Type B pancreatic cell (in vitro differentiated cells): ENCODE results near the gene TRIM66. TPM values are rescaled to one million over a fixed set of nuclear protein-coding genes. Genes with fewer than 3 reads are reported as not detected.

Experiments used
- DNase-seq: peaks from one replicate; pipeline ENCODE4 v3.0.0; 2021; ENCODE audit warnings: mixed read lengths; ENCODE audit not compliant: unreplicated experiment; ENCODE audit errors: extremely low spot score
- H3K27ac Mint-ChIP-seq: 2 replicates; pipeline ENCODE4 v1.8.0; 2021; ENCODE audit warnings: mild to moderate bottlenecking, mixed read lengths
- H3K27me3 Mint-ChIP-seq: 2 replicates; pipeline ENCODE4 v1.8.0; 2021; ENCODE audit warnings: mixed read lengths
- H3K36me3 Mint-ChIP-seq: 2 replicates; pipeline ENCODE4 v1.8.0; 2021; ENCODE audit warnings: mixed read lengths
- H3K4me1 Mint-ChIP-seq: one replicate; pipeline ENCODE4 v1.8.0; 2021; ENCODE audit warnings: mixed read lengths; ENCODE audit not compliant: unreplicated experiment
- H3K4me3 Mint-ChIP-seq: 2 replicates; pipeline ENCODE4 v1.8.0; 2021; ENCODE audit warnings: mild to moderate bottlenecking, mixed read lengths
- H3K9me3 Mint-ChIP-seq: 2 replicates; pipeline ENCODE4 v1.8.0; 2021; ENCODE audit warnings: mixed read lengths
- CTCF ChIP-seq: fragments of 200-600 bp; sonication (generic); conservative IDR thresholded peaks from 2 replicates; pipeline ENCODE4 v1.5.0; 2021; ENCODE audit warnings: antibody characterized with exemption, mild to moderate bottlenecking
- total RNA-seq: library from RNA; stranded (reverse); gene quantifications from 2 replicates; pipeline ENCODE4 v1.2.1, GENCODE V29; 2021; ENCODE audit warnings: low replicate concordance

Gene TRIM66
- total RNA-seq, 1 donor from 2014 or later, result 5.9 TPM

GRCh38 chr11:8721609-8722500 lies 39.4 kb upstream of the TRIM66 start:
- peak overlapping the region; percentile 82 for H3K4me3 Mint-ChIP-seq
- H3K27ac Mint-ChIP-seq, result peak overlapping the region; percentile 99
- TF ChIP-seq CTCF, result no peak
- peaks cover 6% of the 10 kb centered on the region for H3K36me3 Mint-ChIP-seq
- no peaks in the 10 kb centered on the region for H3K27me3 Mint-ChIP-seq
- H3K4me1 Mint-ChIP-seq, result peaks cover 58% of the 10 kb centered on the region
- no peak for DNase-seq
- no peaks in the 10 kb centered on the region for H3K9me3 Mint-ChIP-seq

- Mint-ChIP-seq H3K4me1 (peaks cover 58% of the 10 kb centered on the region), H3K9me3 (no peaks in the 10 kb centered on the region), H3K4me3 (peak overlapping the region; percentile 82), H3K36me3 (peaks cover 6% of the 10 kb centered on the region), H3K27me3 (no peaks in the 10 kb centered on the region), H3K27ac (peak overlapping the region; percentile 99)
- no peak for DNase-seq
- TF ChIP-seq CTCF, result no peak
Observed at GRCh38 chr11:8720868-8721608, 38.6 kb upstream of the TRIM66 start.

GRCh38 chr11:8720352-8720751 lies 37.9 kb upstream of the TRIM66 start:
- Mint-ChIP-seq H3K36me3 (peaks cover 6% of the 10 kb centered on the region), H3K4me1 (peaks cover 58% of the 10 kb centered on the region), H3K4me3 (peak overlapping the region; percentile 4), H3K27ac (peak overlapping the region; percentile 99), H3K27me3 (no peaks in the 10 kb centered on the region), H3K9me3 (no peaks in the 10 kb centered on the region)
- TF ChIP-seq CTCF, result no peak
- DNase-seq, result no peak

GRCh38 chr11:8719721-8720120 lies 37.3 kb upstream of the TRIM66 start:
- no peak for DNase-seq
- peaks cover 58% of the 10 kb centered on the region for H3K4me1 Mint-ChIP-seq
- H3K9me3 Mint-ChIP-seq, result no peaks in the 10 kb centered on the region
- no peak overlapping the region for H3K4me3 Mint-ChIP-seq
- TF ChIP-seq CTCF, result no peak
- no peaks in the 10 kb centered on the region for H3K27me3 Mint-ChIP-seq
- peak overlapping the region; percentile 99 for H3K27ac Mint-ChIP-seq
- peaks cover 6% of the 10 kb centered on the region for H3K36me3 Mint-ChIP-seq

GRCh38 chr11:8719211-8719649 lies 36.8 kb upstream of the TRIM66 start:
- no peaks in the 10 kb centered on the region for H3K27me3 Mint-ChIP-seq
- DNase-seq, result no peak
- H3K36me3 Mint-ChIP-seq, result peaks cover 10% of the 10 kb centered on the region
- no peaks in the 10 kb centered on the region for H3K9me3 Mint-ChIP-seq
- no peak for TF ChIP-seq CTCF
- peak overlapping the region; percentile 14 for H3K4me3 Mint-ChIP-seq
- peak overlapping the region; percentile 99 for H3K27ac Mint-ChIP-seq
- H3K4me1 Mint-ChIP-seq, result peaks cover 54% of the 10 kb centered on the region
